Neural cell (in vitro differentiated cells): ENCODE data around the gene RFX4. TPM values are rescaled to one million over a fixed set of nuclear protein-coding genes. Genes with fewer than 3 reads are reported as not detected.

ENCODE experiments used
- H2AFZ ChIP-seq: fragments of 200-600, 300-800 bp; sonication (generic), shearing (Covaris generic); 2 replicates; pipeline ENCODE4 v1.6.0; 2014; ENCODE audit warnings: low read depth, mild to moderate bottlenecking, antibody characterized with exemption, low read length, moderate library complexity
- H3F3A ChIP-seq: fragments of 200-600 bp; shearing (Covaris generic); 2 replicates; pipeline ENCODE4 v1.6.1; 2016; ENCODE audit warnings: mild to moderate bottlenecking, moderate library complexity, mixed read lengths, antibody characterized with exemption, low read length; ENCODE audit not compliant: insufficient read depth, poor library complexity, severe bottlenecking
- H3K27ac ChIP-seq: fragments of 200-600, 300-800 bp; sonication (generic), shearing (Covaris generic); 2 replicates; pipeline ENCODE4 v1.5.1; 2014; ENCODE audit warnings: mild to moderate bottlenecking, low read length, moderate library complexity
- H3K27me3 ChIP-seq: fragments of 300-800, 200-600 bp; sonication (generic), shearing (Covaris generic); 2 replicates; pipeline ENCODE4 v1.6.0; 2014; ENCODE audit warnings: mild to moderate bottlenecking, low read depth, low read length, moderate library complexity; ENCODE audit not compliant: insufficient read depth
- H3K36me3 ChIP-seq: fragments of 300-800, 200-600 bp; sonication (generic), shearing (Covaris generic); 2 replicates; pipeline ENCODE4 v1.5.1; 2014; ENCODE audit warnings: mild to moderate bottlenecking, antibody characterized with exemption, low read length, moderate library complexity; ENCODE audit not compliant: insufficient read depth
- H3K4me2 ChIP-seq: fragments of 300-800, 200-600 bp; sonication (generic), shearing (Covaris generic); 2 replicates; pipeline ENCODE4 v1.6.0; 2014; ENCODE audit warnings: mild to moderate bottlenecking, low read length
- H3K4me3 ChIP-seq: fragments of 300-800, 200-600 bp; sonication (generic), shearing (Covaris generic); 2 replicates; pipeline ENCODE4 v1.5.1; 2014; ENCODE audit warnings: mild to moderate bottlenecking, low read length, moderate library complexity
- H3K79me2 ChIP-seq: fragments of 200-600 bp; shearing (Covaris generic); replicated peaks from 2 replicates; pipeline ENCODE4 v1.6.0; 2014; ENCODE audit warnings: mild to moderate bottlenecking, low read length, moderate library complexity; ENCODE audit not compliant: insufficient read depth
- H3K9ac ChIP-seq: fragments of 300-800, 200-600 bp; sonication (generic), shearing (Covaris generic); 2 replicates; pipeline ENCODE4 v1.6.1; 2016; ENCODE audit warnings: mild to moderate bottlenecking, low read length, mixed read lengths
- H3K9me2 ChIP-seq: fragments of 200-600 bp; shearing (Covaris generic); 2 replicates; pipeline ENCODE4 v1.6.1; 2016; ENCODE audit warnings: mild to moderate bottlenecking, low read length, mixed read lengths; ENCODE audit not compliant: insufficient read depth
- H3K9me3 ChIP-seq: fragments of 200-600, 300-800 bp; sonication (generic), shearing (Covaris generic); 2 replicates; pipeline ENCODE4 v1.6.1; 2016; ENCODE audit warnings: mild to moderate bottlenecking, mixed run types, low read length, moderate library complexity, mixed read lengths
- H4K20me1 ChIP-seq: fragments of 200-600 bp; shearing (Covaris generic); 2 replicates; pipeline ENCODE4 v1.6.1; 2016; ENCODE audit warnings: mild to moderate bottlenecking, mixed run types; ENCODE audit not compliant: insufficient read depth
- EP300 ChIP-seq: fragments of 450-650 bp; conservative IDR thresholded peaks from 2 replicates; pipeline ENCODE4 v1.6.1; 2014; ENCODE audit warnings: antibody characterized with exemption, mild to moderate bottlenecking, moderate library complexity; ENCODE audit not compliant: poor library complexity, severe bottlenecking
- EZH2 ChIP-seq: fragments of 200-600, 300-800 bp; shearing (Covaris generic), sonication (generic); IDR thresholded peaks from 2 replicates; pipeline ENCODE4 v1.6.1; 2014; ENCODE audit warnings: antibody characterized with exemption, low read length, borderline replicate concordance, mild to moderate bottlenecking; ENCODE audit not compliant: insufficient read depth, poor library complexity, severe bottlenecking
- MXI1 ChIP-seq: fragments of 450-650 bp; conservative IDR thresholded peaks from 2 replicates; pipeline ENCODE4 v1.6.1; 2014; ENCODE audit warnings: antibody characterized with exemption, mild to moderate bottlenecking; ENCODE audit not compliant: poor library complexity, severe bottlenecking
- POLR2AphosphoS5 ChIP-seq: IDR thresholded peaks from 2 replicates; pipeline ENCODE4 v1.6.1; 2012
- RAD21 ChIP-seq: fragments of 450-650 bp; conservative IDR thresholded peaks from 2 replicates; pipeline ENCODE4 v1.6.1; 2014; ENCODE audit warnings: antibody characterized with exemption, mild to moderate bottlenecking, moderate library complexity
- REST ChIP-seq: IDR thresholded peaks from 2 replicates; pipeline ENCODE4 v1.6.1; 2012; ENCODE audit warnings: borderline replicate concordance
- SMC3 ChIP-seq: fragments of 450-650 bp; conservative IDR thresholded peaks from 2 replicates; pipeline ENCODE4 v1.6.1; 2014; ENCODE audit warnings: antibody characterized with exemption, mild to moderate bottlenecking, moderate library complexity; ENCODE audit not compliant: poor library complexity
- TAF1 ChIP-seq: IDR thresholded peaks from 2 replicates; pipeline ENCODE4 v1.6.1; 2012; ENCODE audit warnings: low read depth
- polyA plus RNA-seq: library from polyadenylated mRNA; depleted of rRNA; stranded (reverse); fragments of >200 nt; gene quantifications from 2 replicates; pipeline ENCODE4 v1.2.3, GENCODE V29; 2014
- TF ChIP-seq, protein P1 (sequence below): fragments of 450-650 bp; IDR thresholded peaks from 2 replicates; pipeline ENCODE4 v1.5.1; 2014; ENCODE audit warnings: antibody characterized with exemption, mild to moderate bottlenecking, moderate library complexity; ENCODE audit not compliant: poor library complexity, severe bottlenecking

Gene RFX4
- polyA plus RNA-seq, 1 donor from 2014 or later, result 0.22 TPM

DNA sequence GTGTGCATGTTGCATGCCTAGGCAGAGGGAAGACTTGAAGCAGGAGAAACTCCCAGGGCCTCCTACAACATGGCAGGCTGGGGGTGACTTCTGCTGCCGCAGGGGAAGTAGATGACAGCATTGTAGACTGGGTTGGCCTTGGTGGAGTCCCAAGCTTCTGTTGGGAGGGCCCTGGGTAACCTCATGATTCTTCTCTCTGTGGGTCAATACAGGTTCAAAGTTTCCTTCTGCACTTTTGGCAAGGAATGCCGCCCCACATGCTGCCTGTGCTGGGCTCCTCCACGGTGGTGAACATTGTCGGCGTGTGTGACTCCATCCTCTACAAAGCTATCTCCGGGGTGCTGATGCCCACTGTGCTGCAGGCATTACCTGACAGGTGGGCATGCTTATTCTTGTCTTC lies 113.3 kb downstream of the RFX4 start:
- Histone ChIP-seq H3K36me3 (no peaks in the 10 kb centered on the region), H3K9me3 (peaks cover 3% of the 10 kb centered on the region), H3K27ac (no peak overlapping the region), H4K20me1 (no peaks in the 10 kb centered on the region), H3K4me2 (no peak overlapping the region), H3K9ac (no peak overlapping the region), H3K79me2 (no peaks in the 10 kb centered on the region), H2AFZ (no peak overlapping the region), H3K4me3 (no peak overlapping the region), H3F3A (no peaks in the 10 kb centered on the region), H3K27me3 (no peaks in the 10 kb centered on the region), H3K9me2 (no peaks in the 10 kb centered on the region)
- TF ChIP-seq, protein P1, sequence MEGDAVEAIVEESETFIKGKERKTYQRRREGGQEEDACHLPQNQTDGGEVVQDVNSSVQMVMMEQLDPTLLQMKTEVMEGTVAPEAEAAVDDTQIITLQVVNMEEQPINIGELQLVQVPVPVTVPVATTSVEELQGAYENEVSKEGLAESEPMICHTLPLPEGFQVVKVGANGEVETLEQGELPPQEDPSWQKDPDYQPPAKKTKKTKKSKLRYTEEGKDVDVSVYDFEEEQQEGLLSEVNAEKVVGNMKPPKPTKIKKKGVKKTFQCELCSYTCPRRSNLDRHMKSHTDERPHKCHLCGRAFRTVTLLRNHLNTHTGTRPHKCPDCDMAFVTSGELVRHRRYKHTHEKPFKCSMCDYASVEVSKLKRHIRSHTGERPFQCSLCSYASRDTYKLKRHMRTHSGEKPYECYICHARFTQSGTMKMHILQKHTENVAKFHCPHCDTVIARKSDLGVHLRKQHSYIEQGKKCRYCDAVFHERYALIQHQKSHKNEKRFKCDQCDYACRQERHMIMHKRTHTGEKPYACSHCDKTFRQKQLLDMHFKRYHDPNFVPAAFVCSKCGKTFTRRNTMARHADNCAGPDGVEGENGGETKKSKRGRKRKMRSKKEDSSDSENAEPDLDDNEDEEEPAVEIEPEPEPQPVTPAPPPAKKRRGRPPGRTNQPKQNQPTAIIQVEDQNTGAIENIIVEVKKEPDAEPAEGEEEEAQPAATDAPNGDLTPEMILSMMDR, result no peak
- TF ChIP-seq REST, result no peak
- no peak for TF ChIP-seq SMC3

GRCh38 chr12:106696681-106697417 lies 114.0 kb downstream of the RFX4 start:
- H2AFZ ChIP-seq, result no peak overlapping the region
- H3K4me3 ChIP-seq, result no peak overlapping the region
- no peaks in the 10 kb centered on the region for H3K9me2 ChIP-seq
- no peak for TF ChIP-seq TAF1
- no peak for TF ChIP-seq EP300
- TF ChIP-seq RAD21, result no peak
- no peak for TF ChIP-seq POLR2AphosphoS5
- no peak for TF ChIP-seq REST
- TF ChIP-seq EZH2, result no peak
- TF ChIP-seq, protein P1, result no peak
- no peak for TF ChIP-seq SMC3
- TF ChIP-seq MXI1, result no peak
- peaks cover 3% of the 10 kb centered on the region for H3K9me3 ChIP-seq
- H3K27ac ChIP-seq, result no peak overlapping the region
- no peaks in the 10 kb centered on the region for H3K36me3 ChIP-seq
- H3K9ac ChIP-seq, result no peak overlapping the region
- no peaks in the 10 kb centered on the region for H3K27me3 ChIP-seq
- no peaks in the 10 kb centered on the region for H4K20me1 ChIP-seq
- no peak overlapping the region for H3K4me2 ChIP-seq
- H3F3A ChIP-seq, result no peaks in the 10 kb centered on the region
- no peaks in the 10 kb centered on the region for H3K79me2 ChIP-seq
